CD8-positive, alpha-beta memory T cell (primary cell): Measurements from ENCODE around the gene MVK. TPM values are rescaled to one million over a fixed set of nuclear protein-coding genes. Genes with fewer than 3 reads are reported as not detected.

Experiments
- CTCF ChIA-PET: fragments of 350-600 bp; sonication (Branson Sonifier 250); formaldehyde crosslinking; loops from one replicate; lab custom pipeline; 2021; ENCODE audit warnings: antibody characterized with exemption; lab: Charles Lee
- POLR2A ChIA-PET: fragments of 350-600 bp; sonication (Branson Sonifier 250); formaldehyde crosslinking; loops from one replicate; lab custom pipeline; 2021; ENCODE audit warnings: antibody characterized with exemption; lab: Charles Lee
- DNase-seq, 5 donors: peaks; one replicate each; pipeline versions ENCODE4 v3.0.0 to v3.0.0-alpha.2; 2020 to 2022; ENCODE audit warnings: mixed read lengths in 1 of 5
- H3K27ac ChIP-seq: one replicate; pipeline ENCODE4 v1.7.0; 2013; ENCODE audit warnings: low read depth, mild to moderate bottlenecking, low read length, moderate library complexity
- H3K27me3 ChIP-seq: 2 replicates; pipeline ENCODE4 v1.7.0; 2013; ENCODE audit warnings: low read length, mild to moderate bottlenecking; ENCODE audit not compliant: insufficient read depth, poor library complexity, severe bottlenecking
- H3K36me3 ChIP-seq: 2 replicates; pipeline ENCODE4 v1.7.0; 2013; ENCODE audit warnings: mild to moderate bottlenecking, low read length, moderate library complexity; ENCODE audit not compliant: insufficient read depth
- H3K4me1 ChIP-seq: 2 replicates; pipeline ENCODE4 v1.7.0; 2013; ENCODE audit warnings: mild to moderate bottlenecking, low read length, moderate library complexity; ENCODE audit not compliant: insufficient read depth
- H3K4me3 ChIP-seq: 2 replicates; pipeline ENCODE4 v1.7.0; 2013; ENCODE audit warnings: mild to moderate bottlenecking, low read length
- H3K9me3 ChIP-seq: 2 replicates; pipeline ENCODE4 v1.7.0; 2013; ENCODE audit warnings: mild to moderate bottlenecking, low read length
- H3K27ac Mint-ChIP-seq, 8 donors: one replicate each; pipeline ENCODE4 v1.8.0; 2020 to 2021; ENCODE audit warnings: mixed read lengths in 8 of 8, mild to moderate bottlenecking in 6 of 8, inconsistent platforms in 3 of 8, moderate library complexity in 3 of 8
- H3K27me3 Mint-ChIP-seq, 2 donors: one replicate each; pipeline ENCODE4 v1.8.0; 2020 to 2021; ENCODE audit warnings: mixed read lengths in 2 of 2, mild to moderate bottlenecking in 1 of 2, moderate library complexity in 1 of 2
- H3K36me3 Mint-ChIP-seq, 3 donors: one replicate each; pipeline ENCODE4 v1.8.0; 2020 to 2021; ENCODE audit warnings: mixed read lengths in 3 of 3, inconsistent platforms in 1 of 3, mild to moderate bottlenecking in 1 of 3
- H3K4me1 Mint-ChIP-seq, 3 donors: one replicate each; pipeline ENCODE4 v1.8.0; 2020 to 2021; ENCODE audit warnings: mixed read lengths in 3 of 3, inconsistent platforms in 1 of 3, mild to moderate bottlenecking in 1 of 3
- H3K4me3 Mint-ChIP-seq, 7 donors: one replicate each; pipeline ENCODE4 v1.8.0; 2020 to 2021; ENCODE audit warnings: mixed read lengths in 7 of 7, mild to moderate bottlenecking in 6 of 7, moderate library complexity in 4 of 7, inconsistent platforms in 2 of 7
- H3K9me3 Mint-ChIP-seq, 5 donors: one replicate each; pipeline ENCODE4 v1.8.0; 2020 to 2022; ENCODE audit warnings: mixed read lengths in 5 of 5, mild to moderate bottlenecking in 3 of 5, moderate library complexity in 2 of 5, inconsistent platforms in 1 of 5
- polyA plus RNA-seq: library from polyadenylated mRNA; unstranded; fragments of 300-500 nt; fragmentation: Illumina TruSeq; gene quantifications from one replicate; pipeline ENCODE4 v1.2.3, GENCODE V29; 2021
- total RNA-seq, 2 experiments: library from RNA; stranded (reverse); gene quantifications; one replicate each; pipeline ENCODE4 v1.2.3, GENCODE V29; 2021

MVK gene
- total and polyA plus RNA-seq, 3 experiments from 2014 or later: 2.6 to 15.8 (median 14.2) TPM

- no peak for DNase-seq
- H3K27me3 Mint-ChIP-seq: peaks cover 31 to 45% of the 10 kb centered on the region in 2 donors
- no peaks in the 10 kb centered on the region for H3K4me1 Mint-ChIP-seq
- CTCF ChIA-PET: no interaction called here
- POLR2A ChIA-PET: no interaction called here
- no peaks in the 10 kb centered on the region for H3K36me3 ChIP-seq
- H3K4me3 Mint-ChIP-seq: no peak overlapping the region
- H3K27ac Mint-ChIP-seq: no peak overlapping the region
- H3K4me1 ChIP-seq: no peaks in the 10 kb centered on the region
- no peak overlapping the region for H3K27ac ChIP-seq
- H3K4me3 ChIP-seq: no peak overlapping the region
- no peaks in the 10 kb centered on the region for H3K9me3 ChIP-seq
- H3K27me3 ChIP-seq: no peaks in the 10 kb centered on the region
- H3K36me3 Mint-ChIP-seq: peaks cover 0 to 7% (median 0%) of the 10 kb centered on the region in 3 donors
- no peaks in the 10 kb centered on the region for H3K9me3 Mint-ChIP-seq
Measured at GRCh38 chr12:109631302-109631701, 57.7 kb downstream of the MVK start.

- H3K27ac Mint-ChIP-seq: no peak overlapping the region
- Histone ChIP-seq H3K4me1 (no peaks in the 10 kb centered on the region), H3K9me3 (no peaks in the 10 kb centered on the region), H3K27ac (no peak overlapping the region), H3K4me3 (no peak overlapping the region), H3K36me3 (no peaks in the 10 kb centered on the region), H3K27me3 (no peaks in the 10 kb centered on the region)
- H3K4me3 Mint-ChIP-seq: no peak overlapping the region
- ChIA-PET CTCF (no interaction called here), POLR2A (no interaction called here)
- H3K4me1 Mint-ChIP-seq: no peaks in the 10 kb centered on the region
- no peaks in the 10 kb centered on the region for H3K9me3 Mint-ChIP-seq
- H3K27me3 Mint-ChIP-seq: peaks cover 31 to 40% of the 10 kb centered on the region in 2 donors
- H3K36me3 Mint-ChIP-seq: peaks cover 0 to 7% (median 0%) of the 10 kb centered on the region in 3 donors
- no peak for DNase-seq
Measured at GRCh38 chr12:109631751-109632150, 58.2 kb downstream of the MVK start.

GRCh38 chr12:109632342-109632741 lies 58.7 kb downstream of the MVK start:
- Mint-ChIP-seq H3K36me3 (peaks cover 0 to 7% (median 0%) of the 10 kb centered on the region in 3 donors), H3K9me3 (no peaks in the 10 kb centered on the region), H3K27me3 (peaks cover 29 to 37% of the 10 kb centered on the region in 2 donors), H3K4me3 (no peak overlapping the region), H3K4me1 (no peaks in the 10 kb centered on the region), H3K27ac (no peak overlapping the region)
- H3K4me3 ChIP-seq: no peak overlapping the region
- CTCF ChIA-PET: no interaction called here
- no peak for DNase-seq
- H3K9me3 ChIP-seq: no peaks in the 10 kb centered on the region
- H3K36me3 ChIP-seq: no peaks in the 10 kb centered on the region
- no peaks in the 10 kb centered on the region for H3K27me3 ChIP-seq
- POLR2A ChIA-PET: no interaction called here
- no peaks in the 10 kb centered on the region for H3K4me1 ChIP-seq
- H3K27ac ChIP-seq: no peak overlapping the region

- no peaks in the 10 kb centered on the region for H3K36me3 ChIP-seq
- H3K4me1 Mint-ChIP-seq: no peaks in the 10 kb centered on the region
- CTCF ChIA-PET: no interaction called here
- no peaks in the 10 kb centered on the region for H3K27me3 ChIP-seq
- H3K27me3 Mint-ChIP-seq: peaks cover 6 to 12% of the 10 kb centered on the region in 2 donors
- H3K9me3 Mint-ChIP-seq: no peaks in the 10 kb centered on the region
- no peak for DNase-seq
- POLR2A ChIA-PET: no interaction called here
- H3K27ac ChIP-seq: no peak overlapping the region
- no peaks in the 10 kb centered on the region for H3K4me1 ChIP-seq
- H3K9me3 ChIP-seq: no peaks in the 10 kb centered on the region
- H3K4me3 Mint-ChIP-seq: no peak overlapping the region
- no peak overlapping the region for H3K27ac Mint-ChIP-seq
- H3K36me3 Mint-ChIP-seq: no peaks in the 10 kb centered on the region
- H3K4me3 ChIP-seq: no peak overlapping the region
Measured at GRCh38 chr12:109635717-109636116, 62.1 kb downstream of the MVK start.

GRCh38 chr12:109637348-109637747 lies 63.8 kb downstream of the MVK start:
- no peaks in the 10 kb centered on the region for H3K27me3 ChIP-seq
- H3K9me3 ChIP-seq: no peaks in the 10 kb centered on the region
- ChIA-PET CTCF (no interaction called here), POLR2A (no interaction called here)
- no peaks in the 10 kb centered on the region for H3K4me1 ChIP-seq
- Mint-ChIP-seq H3K9me3 (no peaks in the 10 kb centered on the region), H3K27ac (no peak overlapping the region), H3K4me3 (no peak overlapping the region), H3K36me3 (no peaks in the 10 kb centered on the region), H3K27me3 (peaks cover 7 to 14% of the 10 kb centered on the region in 2 donors), H3K4me1 (no peaks in the 10 kb centered on the region)
- no peak for DNase-seq
- no peaks in the 10 kb centered on the region for H3K36me3 ChIP-seq
- H3K4me3 ChIP-seq: no peak overlapping the region
- H3K27ac ChIP-seq: no peak overlapping the region

GRCh38 chr12:109637996-109638395 lies 64.4 kb downstream of the MVK start:
- CTCF ChIA-PET: no interaction called here
- POLR2A ChIA-PET: no interaction called here
- Mint-ChIP-seq H3K4me3 (no peak overlapping the region), H3K27ac (no peak overlapping the region), H3K4me1 (no peaks in the 10 kb centered on the region), H3K9me3 (no peaks in the 10 kb centered on the region), H3K27me3 (peaks cover 7 to 14% of the 10 kb centered on the region in 2 donors), H3K36me3 (no peaks in the 10 kb centered on the region)
- Histone ChIP-seq H3K9me3 (no peaks in the 10 kb centered on the region), H3K4me1 (no peaks in the 10 kb centered on the region), H3K36me3 (no peaks in the 10 kb centered on the region), H3K27me3 (no peaks in the 10 kb centered on the region), H3K27ac (no peak overlapping the region), H3K4me3 (no peak overlapping the region)
- DNase-seq: no peak

- ChIA-PET POLR2A (no interaction called here), CTCF (no interaction called here)
- Histone ChIP-seq H3K27me3 (no peaks in the 10 kb centered on the region), H3K27ac (no peak overlapping the region), H3K9me3 (no peaks in the 10 kb centered on the region), H3K4me3 (no peak overlapping the region), H3K4me1 (no peaks in the 10 kb centered on the region), H3K36me3 (no peaks in the 10 kb centered on the region)
- Mint-ChIP-seq H3K27me3 (peaks cover 3 to 14% of the 10 kb centered on the region in 2 donors), H3K27ac (no peak overlapping the region), H3K4me1 (no peaks in the 10 kb centered on the region), H3K4me3 (no peak overlapping the region), H3K9me3 (no peaks in the 10 kb centered on the region), H3K36me3 (no peaks in the 10 kb centered on the region)
- DNase-seq: no peak
Measured at GRCh38 chr12:109638735-109639134, 65.1 kb downstream of the MVK start.

- Histone ChIP-seq H3K4me1 (no peaks in the 10 kb centered on the region), H3K9me3 (no peaks in the 10 kb centered on the region), H3K4me3 (no peak overlapping the region), H3K27ac (no peak overlapping the region), H3K27me3 (no peaks in the 10 kb centered on the region), H3K36me3 (no peaks in the 10 kb centered on the region)
- ChIA-PET POLR2A (no interaction called here), CTCF (no interaction called here)
- Mint-ChIP-seq H3K27me3 (peaks cover 3 to 14% of the 10 kb centered on the region in 2 donors), H3K36me3 (no peaks in the 10 kb centered on the region), H3K9me3 (no peaks in the 10 kb centered on the region), H3K4me3 (no peak overlapping the region), H3K4me1 (no peaks in the 10 kb centered on the region), H3K27ac (no peak overlapping the region)
- DNase-seq: no peak
Measured at GRCh38 chr12:109639151-109639872, 65.7 kb downstream of the MVK start.
